Fibroblast of mammary gland (primary cell): ENCODE data around the gene PHACTR1.

Experiments
- DNase-seq: peaks from one replicate; pipeline ENCODE4 v3.0.0-alpha.2; 2010; ENCODE audit warnings: low read depth
- H3K4me3 ChIP-seq: 2 replicates; pipeline ENCODE4 v1.5.1; 2011; ENCODE audit warnings: low read depth, mild to moderate bottlenecking, low read length, moderate library complexity; ENCODE audit not compliant: control insufficient read depth
- TF ChIP-seq, protein P1 (sequence below): conservative IDR thresholded peaks from 2 replicates; pipeline ENCODE4 v1.5.1; 2011; ENCODE audit warnings: low read depth, low read length, inconsistent platforms; ENCODE audit not compliant: control insufficient read depth, insufficient read depth

Gene PHACTR1

DNA sequence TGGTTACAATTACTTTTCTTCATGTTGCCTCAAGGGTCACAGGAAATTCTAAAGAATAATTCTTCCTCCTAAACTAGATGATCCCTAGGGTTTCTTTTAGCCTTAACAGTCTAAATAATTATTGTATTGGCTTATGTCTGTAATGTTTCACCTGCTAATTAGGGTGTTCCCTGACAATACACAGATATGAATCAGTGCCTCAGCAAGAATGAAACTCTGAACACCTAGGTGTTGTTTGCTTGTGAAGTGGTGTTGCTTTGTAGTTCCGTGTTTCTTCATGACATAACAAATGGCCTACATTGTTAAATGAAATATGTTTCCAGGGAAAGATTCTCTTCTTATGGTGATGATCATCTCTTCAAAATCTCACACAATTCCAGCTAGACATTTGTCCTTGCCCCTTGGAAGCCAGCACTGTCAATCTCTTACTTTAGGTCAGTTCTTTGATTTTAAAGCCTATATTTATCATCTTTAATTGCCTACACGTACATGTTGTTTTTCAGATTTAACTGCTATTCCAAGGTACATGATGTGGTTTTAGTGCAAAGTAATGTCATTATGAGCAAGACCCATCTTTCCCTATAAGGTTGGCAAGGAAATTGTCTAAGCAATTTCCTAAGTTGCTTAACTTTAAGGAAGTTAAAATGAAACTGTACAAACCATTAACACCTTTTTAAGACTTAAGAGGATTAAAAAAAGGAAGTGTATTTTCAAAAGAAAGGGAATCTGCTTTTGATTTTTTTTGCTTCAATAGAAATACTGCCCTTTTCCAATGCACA is 499.9 kb downstream of the PHACTR1 start:
- DNase-seq: no peak
- TF ChIP-seq, protein P1, sequence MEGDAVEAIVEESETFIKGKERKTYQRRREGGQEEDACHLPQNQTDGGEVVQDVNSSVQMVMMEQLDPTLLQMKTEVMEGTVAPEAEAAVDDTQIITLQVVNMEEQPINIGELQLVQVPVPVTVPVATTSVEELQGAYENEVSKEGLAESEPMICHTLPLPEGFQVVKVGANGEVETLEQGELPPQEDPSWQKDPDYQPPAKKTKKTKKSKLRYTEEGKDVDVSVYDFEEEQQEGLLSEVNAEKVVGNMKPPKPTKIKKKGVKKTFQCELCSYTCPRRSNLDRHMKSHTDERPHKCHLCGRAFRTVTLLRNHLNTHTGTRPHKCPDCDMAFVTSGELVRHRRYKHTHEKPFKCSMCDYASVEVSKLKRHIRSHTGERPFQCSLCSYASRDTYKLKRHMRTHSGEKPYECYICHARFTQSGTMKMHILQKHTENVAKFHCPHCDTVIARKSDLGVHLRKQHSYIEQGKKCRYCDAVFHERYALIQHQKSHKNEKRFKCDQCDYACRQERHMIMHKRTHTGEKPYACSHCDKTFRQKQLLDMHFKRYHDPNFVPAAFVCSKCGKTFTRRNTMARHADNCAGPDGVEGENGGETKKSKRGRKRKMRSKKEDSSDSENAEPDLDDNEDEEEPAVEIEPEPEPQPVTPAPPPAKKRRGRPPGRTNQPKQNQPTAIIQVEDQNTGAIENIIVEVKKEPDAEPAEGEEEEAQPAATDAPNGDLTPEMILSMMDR: no peak
- H3K4me3 ChIP-seq: no peak overlapping the region

DNA sequence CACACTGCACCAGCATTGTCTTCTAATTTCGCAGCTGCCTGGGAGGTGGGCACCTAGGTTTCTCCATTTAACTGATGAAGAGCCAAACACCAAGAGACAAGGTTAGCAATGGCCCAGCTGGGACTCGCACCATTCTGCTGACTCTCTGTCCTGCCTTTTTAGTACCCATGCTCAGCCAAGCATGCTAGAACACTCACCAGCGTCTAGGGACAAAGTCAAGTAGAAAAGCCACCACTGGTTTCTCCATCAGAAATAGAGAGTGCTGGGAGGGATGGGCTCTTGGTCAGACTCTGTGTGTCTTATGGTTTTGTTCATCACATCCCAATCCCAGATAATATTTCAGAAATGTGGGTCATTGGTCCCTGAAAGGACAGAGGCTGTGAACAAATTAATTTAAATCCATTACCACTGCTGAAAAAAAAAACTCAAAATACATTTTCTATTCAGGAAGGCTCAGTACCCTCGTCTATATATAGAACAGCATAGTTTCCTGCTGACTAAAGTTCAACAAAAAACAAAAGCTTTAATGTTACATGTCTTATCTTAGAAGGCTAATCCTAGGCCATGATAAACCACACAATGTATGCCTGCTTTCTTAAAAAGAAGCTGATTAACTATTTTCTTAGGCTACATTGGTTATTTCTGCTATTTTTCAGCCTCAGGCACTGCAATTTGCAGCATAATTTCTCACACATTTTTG is 500.8 kb downstream of the PHACTR1 start:
- TF ChIP-seq, protein P1: no peak
- DNase-seq: no peak
- H3K4me3 ChIP-seq: no peak overlapping the region

DNA sequence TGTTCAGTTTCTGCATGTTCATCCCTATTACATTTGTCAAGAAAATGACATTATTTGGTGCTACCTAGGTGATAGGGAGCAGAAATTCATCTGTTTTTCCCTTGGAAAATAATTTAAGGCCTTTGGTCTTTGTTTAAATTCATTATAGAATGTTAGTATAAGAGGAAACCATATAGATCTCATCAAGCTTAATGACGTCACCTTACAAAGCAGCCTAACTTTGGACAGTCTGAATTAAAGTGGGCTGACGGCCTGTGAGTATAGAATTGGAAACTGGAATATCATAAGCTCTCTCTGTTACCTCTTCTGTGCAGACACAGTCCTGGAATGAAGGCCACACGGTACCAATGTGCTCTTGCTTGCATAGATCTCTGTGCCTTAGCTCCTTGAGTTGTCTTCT is 503.7 kb downstream of the PHACTR1 start:
- TF ChIP-seq, protein P1: no peak
- DNase-seq: no peak
- H3K4me3 ChIP-seq: no peak overlapping the region

DNA sequence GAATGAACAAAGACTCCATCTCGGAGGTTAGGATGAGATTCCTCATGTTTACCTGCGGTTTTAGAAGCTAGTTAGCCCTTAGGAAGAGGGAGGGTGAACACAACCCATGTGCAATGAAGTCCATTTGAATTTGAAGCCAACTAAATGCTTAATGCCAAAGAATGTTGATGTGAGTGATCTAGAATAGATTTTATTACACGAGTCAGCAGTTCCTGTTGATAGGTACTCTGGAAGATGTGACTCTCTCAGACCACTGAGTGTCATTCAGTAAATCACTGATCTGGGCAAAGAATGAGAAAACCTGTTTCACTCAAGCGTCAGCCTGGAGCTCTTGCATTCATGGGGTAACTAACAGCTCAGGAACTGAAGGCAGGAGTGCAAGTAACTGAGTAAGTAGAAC is 505.5 kb downstream of the PHACTR1 start:
- H3K4me3 ChIP-seq: no peak overlapping the region
- DNase-seq: no peak
- TF ChIP-seq, protein P1: no peak

DNA sequence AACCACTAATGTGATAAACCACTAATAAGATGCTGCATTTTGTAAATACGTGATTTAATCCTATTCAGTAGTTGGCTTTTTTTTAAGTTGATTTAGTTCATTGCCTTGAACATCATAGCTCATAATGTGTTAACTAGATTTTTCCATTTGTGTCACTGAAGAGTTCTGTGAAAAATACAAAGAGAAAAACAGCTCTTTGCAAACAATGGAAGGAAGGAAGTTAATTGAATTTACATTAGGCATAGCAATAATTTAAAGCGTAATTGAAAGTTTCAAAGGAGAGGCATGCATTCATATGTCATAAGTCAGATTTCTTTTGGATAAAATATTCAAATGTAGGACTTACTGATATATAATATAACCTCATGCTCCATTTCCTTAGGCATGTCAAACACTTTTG is 509.5 kb downstream of the PHACTR1 start:
- no peak for DNase-seq
- TF ChIP-seq, protein P1: no peak
- H3K4me3 ChIP-seq: no peak overlapping the region

DNA sequence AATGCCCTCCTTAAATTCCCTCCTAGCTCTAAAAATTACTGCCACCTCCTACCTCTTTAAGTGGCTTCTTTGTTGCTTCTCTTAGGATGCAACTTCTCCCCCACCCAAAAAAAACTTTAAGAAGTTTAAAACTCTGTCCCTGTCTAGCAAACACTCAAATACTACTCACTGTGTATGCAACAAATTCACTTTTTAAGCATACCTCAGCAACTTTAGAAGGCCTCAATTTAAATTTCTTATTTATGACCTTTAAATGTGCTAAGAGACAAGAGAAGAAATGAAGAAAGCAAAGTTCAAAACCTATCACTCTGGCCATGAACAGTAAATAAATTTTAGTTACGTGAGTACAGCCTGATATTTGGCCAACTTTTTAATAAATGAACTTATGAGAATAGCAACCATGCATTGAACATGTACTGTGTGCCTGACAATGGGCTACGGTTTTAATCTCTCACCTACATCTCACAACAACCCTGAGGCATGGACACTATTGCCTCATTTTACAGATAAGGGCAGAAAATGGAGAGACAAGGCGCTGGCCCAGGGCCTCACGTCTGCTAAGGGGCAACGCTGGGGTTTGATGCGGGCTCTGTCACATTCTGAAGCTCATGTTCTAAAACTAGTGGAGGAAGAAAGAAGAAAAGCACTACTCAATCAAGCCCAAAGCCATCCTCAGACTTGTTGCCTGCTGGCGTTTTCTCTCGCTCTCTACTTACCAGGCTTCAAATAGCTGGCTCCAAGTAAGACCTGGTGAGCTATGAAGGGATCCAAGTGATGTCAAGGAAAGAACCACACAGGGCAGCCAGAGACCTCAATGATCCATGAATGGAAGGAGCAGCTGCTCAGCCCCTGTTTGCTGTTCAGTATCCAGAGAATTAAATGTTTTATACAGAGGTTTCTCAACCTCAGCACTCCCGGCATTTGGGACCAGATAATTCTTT is 512.0 kb downstream of the PHACTR1 start:
- H3K4me3 ChIP-seq: no peak overlapping the region
- TF ChIP-seq, protein P1: no peak

More for the DNA sequence above, 512.0 kb downstream of the PHACTR1 start:
- no peak for DNase-seq
